Measurements from ENCODE around the gene CASTOR1.
A peak's percentile ranks its signal among the peaks of the same experiment; 100 is the strongest.

The CASTOR1 gene

DNA sequence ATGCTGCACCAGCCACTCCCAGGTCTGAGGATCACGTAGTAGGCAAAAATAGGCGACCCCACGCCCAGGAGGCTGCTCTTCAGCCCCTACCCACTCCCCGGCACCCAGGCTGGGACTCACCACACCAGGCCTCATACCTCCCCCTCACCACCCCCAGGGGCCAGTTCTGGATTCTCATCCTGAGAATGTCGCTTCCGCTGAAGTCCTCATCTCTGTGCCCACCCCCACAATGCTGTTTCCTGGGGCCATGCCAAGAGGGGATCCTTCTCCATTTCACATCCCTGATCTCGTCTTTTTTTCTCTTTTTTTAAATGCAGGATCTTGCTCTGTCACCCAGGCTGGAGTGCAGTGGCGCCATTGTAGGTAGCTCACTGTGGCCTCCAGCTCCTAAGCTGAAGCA lies 21.0 kb downstream of the CASTOR1 start:
- Histone ChIP-seq H3K36me3 (ENCODE audit: insufficient read depth, low read length) (no peaks in the 10 kb centered on the region), H2AFZ (ENCODE audit: low read length) (no peak overlapping the region), H3K9me2 (ENCODE audit: low read depth, low read length) (no peaks in the 10 kb centered on the region), H3K4me1 (ENCODE audit: insufficient read depth, low read length, severe bottlenecking) (peaks cover 17% of the 10 kb centered on the region), H3F3A (ENCODE audit: insufficient read depth, low read length) (no peaks in the 10 kb centered on the region), H3K9me3 (ENCODE audit: low read length) (no peaks in the 10 kb centered on the region), H3K4me3 (ENCODE audit: low read depth, low read length, poor library complexity, severe bottlenecking) (no peak overlapping the region), H3K27me3 (ENCODE audit: insufficient read depth, low read length) (no peaks in the 10 kb centered on the region), H3K4me2 (ENCODE audit: low read length) (no peak overlapping the region), H3K9ac (ENCODE audit: low read length) (no peak overlapping the region), H3K79me2 (ENCODE audit: insufficient read depth, low read length) (no peaks in the 10 kb centered on the region), H3K27ac (ENCODE audit: low read depth, low read length, poor library complexity, severe bottlenecking) (no peak overlapping the region), H4K20me1 (ENCODE audit: insufficient read depth, low read length) (no peaks in the 10 kb centered on the region)
- TF ChIP-seq CTCF (IDR thresholded peaks at IDR 0.05; ENCODE audit: low read length) (no peak), EZH2 (IDR thresholded peaks at IDR 0.05; ENCODE audit: borderline replicate concordance, low read length) (no peak)

DNA sequence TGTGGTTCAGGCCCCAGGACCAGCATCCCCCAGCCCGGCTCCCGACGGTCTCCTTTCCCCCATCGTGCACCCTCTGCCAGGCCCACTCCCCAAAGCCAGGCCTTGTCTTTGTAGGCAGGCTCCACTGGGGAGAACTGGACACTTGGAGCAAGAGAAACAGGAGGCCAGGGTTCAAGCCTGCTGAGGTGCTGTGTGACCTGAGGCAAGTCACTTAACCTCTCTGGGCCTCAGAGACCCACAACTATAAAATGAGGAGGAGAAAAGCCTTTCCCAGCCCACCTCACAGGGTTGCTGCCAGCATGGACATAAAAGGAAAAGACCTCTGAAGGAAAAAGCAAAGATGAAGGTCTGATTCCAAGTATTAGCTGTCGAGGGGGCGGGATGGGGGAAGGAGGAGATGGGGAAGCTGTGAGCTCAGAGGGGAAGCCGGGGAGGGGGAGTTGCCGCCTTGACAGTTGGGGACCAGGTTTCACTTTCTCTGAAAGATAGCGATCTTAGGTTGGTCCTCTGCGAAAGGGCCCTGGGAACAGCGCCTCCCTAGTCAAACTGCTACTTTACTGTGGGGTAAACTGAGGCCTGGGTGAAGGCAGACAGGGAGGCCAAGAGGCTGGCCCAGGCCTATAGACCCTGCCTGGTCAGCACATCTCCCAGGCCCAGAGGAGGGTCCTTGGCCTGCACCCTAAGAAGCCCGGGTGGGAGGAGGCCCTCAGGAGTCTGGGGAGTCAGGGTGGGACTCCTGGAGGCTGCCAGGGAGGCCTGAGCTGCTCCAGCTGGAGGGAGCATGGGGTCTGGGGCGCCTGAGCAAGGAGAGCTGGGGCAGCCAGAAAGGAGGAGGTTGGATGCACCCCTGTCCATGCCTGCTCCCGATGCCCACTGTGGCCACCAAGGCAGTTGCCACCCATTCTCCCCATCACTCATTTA lies 21.7 kb downstream of the CASTOR1 start:
- Histone ChIP-seq H3K9me3 (ENCODE audit: low read length) (no peaks in the 10 kb centered on the region), H3K9ac (ENCODE audit: low read length) (no peak overlapping the region), H3K4me1 (ENCODE audit: insufficient read depth, low read length, severe bottlenecking) (peaks cover 17% of the 10 kb centered on the region), H3K36me3 (ENCODE audit: insufficient read depth, low read length) (no peaks in the 10 kb centered on the region), H3K4me3 (ENCODE audit: low read depth, low read length, poor library complexity, severe bottlenecking) (no peak overlapping the region), H3K4me2 (ENCODE audit: low read length) (peak overlapping the region; percentile 81; the same call in 1 of the 2 replicates), H3K9me2 (ENCODE audit: low read depth, low read length) (no peaks in the 10 kb centered on the region), H4K20me1 (ENCODE audit: insufficient read depth, low read length) (no peaks in the 10 kb centered on the region), H3F3A (ENCODE audit: insufficient read depth, low read length) (no peaks in the 10 kb centered on the region), H2AFZ (ENCODE audit: low read length) (no peak overlapping the region), H3K27me3 (ENCODE audit: insufficient read depth, low read length) (no peaks in the 10 kb centered on the region), H3K27ac (ENCODE audit: low read depth, low read length, poor library complexity, severe bottlenecking) (no peak overlapping the region), H3K79me2 (ENCODE audit: insufficient read depth, low read length) (no peaks in the 10 kb centered on the region)
- TF ChIP-seq EZH2 (IDR thresholded peaks at IDR 0.05; ENCODE audit: borderline replicate concordance, low read length) (no peak), CTCF (IDR thresholded peaks at IDR 0.05; ENCODE audit: low read length) (no peak)

- H3K27me3 ChIP-seq (ENCODE audit: insufficient read depth, low read length) = no peaks in the 10 kb centered on the region
- no peak for TF ChIP-seq EZH2 (IDR thresholded peaks at IDR 0.05; ENCODE audit: borderline replicate concordance, low read length)
- H2AFZ ChIP-seq (ENCODE audit: low read length) = no peak within 1 kb of the TSS
- no peaks in the 10 kb centered on the region for H3K36me3 ChIP-seq (ENCODE audit: insufficient read depth, low read length)
- no peaks in the 10 kb centered on the region for H3K79me2 ChIP-seq (ENCODE audit: insufficient read depth, low read length)
- H3K9ac ChIP-seq (ENCODE audit: low read length) = peak within 1 kb of the TSS; percentile 73
- peak within 1 kb of the TSS; percentile 65 for H3K4me3 ChIP-seq (ENCODE audit: low read depth, low read length, poor library complexity, severe bottlenecking)
- H3F3A ChIP-seq (ENCODE audit: insufficient read depth, low read length) = no peaks in the 10 kb centered on the region
- H4K20me1 ChIP-seq (ENCODE audit: insufficient read depth, low read length) = no peaks in the 10 kb centered on the region
- peaks cover 17% of the 10 kb centered on the region for H3K4me1 ChIP-seq (ENCODE audit: insufficient read depth, low read length, severe bottlenecking)
- no peaks in the 10 kb centered on the region for H3K9me2 ChIP-seq (ENCODE audit: low read depth, low read length)
- H3K9me3 ChIP-seq (ENCODE audit: low read length) = no peaks in the 10 kb centered on the region
- no peak within 1 kb of the TSS for H3K27ac ChIP-seq (ENCODE audit: low read depth, low read length, poor library complexity, severe bottlenecking)
- peak within 1 kb of the TSS; percentile 81 for H3K4me2 ChIP-seq (ENCODE audit: low read length)
Observed at GRCh38 chr22:30266445-30267381, 22.6 kb downstream of the CASTOR1 start, which contains the start of gene OSM. Gene OSM (minus strand): TSS chr22:30266851. CDS start chr22:30266799, 52 bp downstream.
